ENCODE results near the gene TLE3.

- TF ChIP-seq CTCF (IDR thresholded peaks at IDR 0.05 in 4 of 5, conservative IDR thresholded peaks at IDR 0.05 in 1 of 5) (no peak), POLR2A (IDR thresholded peaks at IDR 0.05) (no peak)
These were observed 2.9 kb downstream of the TLE3 start for GRCh38 chr15:70094690-70095311.

Measured in gastrocnemius medialis (tissue), 4 donors.